GM12892 (cell line): ENCODE results near the gene ATP1B3.

Source experiments
- DNase-seq: peaks from one replicate; pipeline ENCODE4 v3.0.0; 2011; ENCODE audit not compliant: insufficient read length
- FAIRE-seq: peaks from 2 replicates; lab custom pipeline; 2011; peaks lifted over from hg19 to GRCh38; lab: Jason Lieb, UNC
- POLR2A ChIP-seq: IDR thresholded peaks from 2 replicates; pipeline ENCODE4 v1.6.1; 2011; ENCODE audit warnings: low read depth, low read length, control low read depth
- POLR2AphosphoS5 ChIP-seq: IDR thresholded peaks from 2 replicates; pipeline ENCODE4 v1.6.1; 2011; ENCODE audit warnings: low read depth, low read length, control low read depth
- TAF1 ChIP-seq: IDR thresholded peaks from 2 replicates; pipeline ENCODE4 v1.6.1; 2011; ENCODE audit warnings: low read depth, mild to moderate bottlenecking, control low read depth, low read length, borderline replicate concordance

ATP1B3 gene

DNA sequence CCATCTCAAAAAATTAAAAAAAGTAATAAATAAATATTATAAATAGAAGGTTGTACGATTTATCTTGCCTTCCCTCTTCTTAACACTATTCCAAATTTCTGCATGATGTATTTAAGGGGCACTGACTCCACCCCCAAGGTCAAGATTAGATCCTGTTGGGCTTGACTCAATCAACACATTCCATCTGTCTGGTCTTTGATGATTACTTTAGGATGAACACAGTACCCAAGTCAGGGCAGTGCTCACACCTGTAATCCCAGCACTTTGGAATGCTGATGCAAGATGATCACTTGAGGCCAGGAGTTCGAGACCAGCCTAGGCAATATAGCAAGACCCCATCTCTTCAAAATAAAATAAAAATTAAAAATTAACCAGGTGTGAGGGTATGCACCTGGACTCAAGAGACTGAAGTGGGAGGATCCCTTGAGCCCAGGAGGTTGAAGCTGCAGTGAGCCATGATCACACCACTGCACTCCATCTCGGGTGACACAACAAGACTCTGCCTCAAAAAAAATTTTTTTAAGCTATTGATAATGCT lies 14.1 kb upstream of the ATP1B3 start:
- TF ChIP-seq POLR2A (no peak), TAF1 (no peak), POLR2AphosphoS5 (no peak)
- DNase-seq: no peak
- FAIRE-seq: no peak

DNA sequence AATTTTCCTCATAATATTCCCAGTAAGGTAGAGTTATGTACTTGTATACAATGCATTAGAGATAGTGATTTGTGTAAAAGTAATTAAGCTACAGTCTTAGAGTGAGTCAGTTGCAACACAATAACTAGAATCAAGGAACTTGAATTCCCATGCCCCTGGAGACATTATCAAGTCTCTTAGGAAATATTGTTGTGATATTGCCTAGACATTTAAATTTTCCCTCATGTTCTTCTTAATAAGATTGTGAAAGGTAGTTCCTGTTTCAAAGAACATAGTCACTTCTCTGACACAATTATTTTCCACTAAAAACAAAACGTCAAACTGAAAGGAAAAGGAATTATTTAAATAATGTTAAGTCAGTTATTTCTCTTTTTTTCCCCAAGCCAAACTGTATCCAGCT lies 13.0 kb upstream of the ATP1B3 start:
- FAIRE-seq: no peak
- DNase-seq: no peak
- TF ChIP-seq POLR2AphosphoS5: no peak

DNA sequence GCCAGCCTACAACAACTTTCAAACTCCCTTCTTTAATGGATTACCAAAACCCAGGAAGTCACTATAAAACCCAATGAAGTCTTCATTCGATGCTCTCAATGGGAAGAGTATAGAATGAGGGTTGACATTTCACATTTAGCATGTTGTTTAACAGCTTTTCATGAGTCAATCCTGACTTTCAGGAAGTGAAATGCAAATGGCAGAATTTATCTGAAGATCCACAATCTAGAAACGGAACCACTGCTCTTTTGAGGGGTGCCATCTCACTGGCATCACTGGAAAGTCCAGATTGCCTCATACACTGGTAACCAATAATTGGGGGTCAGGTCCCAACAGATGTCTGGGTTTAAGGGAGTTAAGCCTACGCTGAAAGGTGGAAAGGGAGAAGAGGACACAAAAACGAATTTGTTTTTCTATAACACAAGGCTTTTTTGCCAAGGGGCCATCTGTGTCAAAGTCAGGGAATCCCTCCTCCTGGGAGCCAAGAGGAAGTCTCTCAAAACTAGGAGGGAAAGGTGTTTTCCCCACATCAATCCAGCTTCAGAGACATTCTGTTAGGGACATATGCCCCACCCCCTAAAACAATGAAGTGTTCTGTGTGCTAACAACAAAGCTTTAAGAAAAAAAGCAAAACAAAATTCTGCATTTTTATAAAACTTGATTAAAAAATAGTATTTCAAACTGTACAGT lies 12.0 kb upstream of the ATP1B3 start:
- TF ChIP-seq TAF1 (no peak), POLR2AphosphoS5 (no peak), POLR2A (no peak)
- FAIRE-seq (no peak), DNase-seq (no peak)

DNA sequence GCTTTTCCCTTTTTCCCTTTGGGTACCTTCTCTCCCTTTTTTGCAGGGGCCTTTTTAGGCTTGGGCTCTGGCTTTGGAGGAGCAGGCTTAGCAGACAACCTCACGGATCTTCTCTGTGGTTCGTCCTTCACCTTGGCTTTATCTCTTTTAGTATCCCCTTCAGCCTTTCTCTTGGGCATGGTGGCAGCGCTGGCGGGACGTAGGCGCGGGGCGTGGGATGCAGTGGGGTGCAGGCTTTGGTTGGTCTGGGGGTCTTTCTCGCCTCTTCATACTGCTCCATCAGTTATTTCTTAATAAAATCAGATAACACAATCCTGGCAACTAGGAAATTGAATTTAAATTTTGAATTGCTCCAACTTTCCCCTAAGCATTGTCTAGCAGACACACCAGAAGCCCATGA lies 11.3 kb upstream of the ATP1B3 start:
- DNase-seq (no peak), FAIRE-seq (no peak)
- TF ChIP-seq TAF1 (no peak), POLR2AphosphoS5 (no peak), POLR2A (no peak)

DNA sequence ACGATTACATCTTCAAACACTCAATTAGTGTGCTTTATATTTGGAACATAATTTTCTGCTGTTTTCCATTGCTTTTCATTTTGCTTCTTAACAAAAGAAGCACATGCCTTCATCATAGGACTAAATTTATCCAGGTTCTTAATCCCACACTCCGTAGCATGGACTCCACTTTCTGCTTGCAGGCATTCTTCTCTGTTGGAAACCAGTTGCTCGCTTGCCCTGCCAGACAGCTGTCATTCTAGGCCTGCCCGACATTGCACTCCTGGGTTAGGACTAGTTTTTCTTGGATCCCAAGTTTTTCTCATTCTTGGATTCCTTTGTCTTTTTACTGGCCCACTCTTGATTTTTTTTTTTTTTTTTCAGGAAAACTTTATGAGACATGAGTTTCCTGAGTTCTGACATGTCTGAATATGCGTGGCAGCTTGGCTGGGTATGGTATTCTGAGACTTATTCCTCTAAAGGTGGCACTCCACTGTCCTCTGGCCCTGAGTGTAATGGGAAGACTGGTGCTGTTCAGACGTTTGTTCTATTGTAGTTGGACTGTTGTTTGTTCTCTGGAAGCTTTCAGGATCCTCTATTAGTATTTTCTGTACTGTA lies 6.3 kb upstream of the ATP1B3 start:
- DNase-seq: no peak
- TF ChIP-seq TAF1 (no peak), POLR2AphosphoS5 (no peak), POLR2A (no peak)
- FAIRE-seq: no peak

DNA sequence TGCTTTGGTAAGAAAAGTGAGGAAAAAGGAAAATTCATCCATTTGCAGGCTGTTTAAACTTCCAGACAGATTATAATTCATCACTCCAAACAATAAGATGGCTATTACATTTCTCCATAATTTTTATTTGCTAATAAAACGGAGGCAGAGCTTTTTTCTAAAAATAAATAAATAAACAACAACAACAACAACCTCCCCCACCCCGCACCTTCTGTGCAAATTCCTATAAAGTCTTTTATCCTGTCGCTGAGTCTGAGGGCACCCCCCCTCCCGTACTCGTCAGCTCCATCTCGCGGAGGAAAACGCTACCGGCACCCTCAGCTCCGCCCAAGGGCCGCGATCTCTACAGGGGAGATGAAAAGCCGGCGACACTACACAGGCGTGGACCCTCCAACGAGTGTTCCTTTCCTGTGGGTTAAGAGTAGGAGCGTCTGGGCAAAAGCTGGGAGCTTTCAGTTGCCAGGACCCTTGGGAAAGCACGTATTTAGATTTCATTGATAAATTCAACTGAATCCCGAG lies 1.0 kb upstream of the ATP1B3 start:
- FAIRE-seq: peak; percentile 73
- DNase-seq: peak; percentile 66
- TF ChIP-seq POLR2A: no peak
- TF ChIP-seq TAF1: no peak
- no peak for TF ChIP-seq POLR2AphosphoS5

DNA sequence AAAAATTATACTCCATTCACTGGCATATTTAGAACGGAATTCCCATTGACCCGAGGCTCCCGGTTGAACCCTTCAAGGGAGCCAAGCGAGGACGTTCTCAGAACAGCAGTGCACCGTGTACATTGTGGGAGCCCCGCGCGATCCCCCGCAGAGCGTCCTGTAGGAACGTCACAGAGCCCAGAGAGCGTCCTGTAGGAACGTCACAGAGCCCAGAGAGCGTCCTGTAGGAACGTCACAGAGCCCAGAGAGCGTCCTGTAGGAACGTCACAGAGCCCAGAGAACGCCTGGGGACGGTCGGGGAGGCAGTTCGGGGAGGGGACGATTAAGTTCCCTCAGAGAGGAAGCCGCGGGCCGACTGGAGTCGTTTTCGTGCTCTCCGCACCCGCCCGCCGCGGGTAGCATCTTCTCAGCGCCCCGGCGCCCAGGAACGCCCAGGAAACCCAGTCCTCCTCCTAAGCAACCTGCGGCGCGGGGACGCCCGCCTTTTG lies 506 bp upstream of the ATP1B3 start:
- no peak for TF ChIP-seq POLR2A
- TF ChIP-seq POLR2AphosphoS5: no peak
- no peak for TF ChIP-seq TAF1
- DNase-seq (no peak), FAIRE-seq (no peak)

DNA sequence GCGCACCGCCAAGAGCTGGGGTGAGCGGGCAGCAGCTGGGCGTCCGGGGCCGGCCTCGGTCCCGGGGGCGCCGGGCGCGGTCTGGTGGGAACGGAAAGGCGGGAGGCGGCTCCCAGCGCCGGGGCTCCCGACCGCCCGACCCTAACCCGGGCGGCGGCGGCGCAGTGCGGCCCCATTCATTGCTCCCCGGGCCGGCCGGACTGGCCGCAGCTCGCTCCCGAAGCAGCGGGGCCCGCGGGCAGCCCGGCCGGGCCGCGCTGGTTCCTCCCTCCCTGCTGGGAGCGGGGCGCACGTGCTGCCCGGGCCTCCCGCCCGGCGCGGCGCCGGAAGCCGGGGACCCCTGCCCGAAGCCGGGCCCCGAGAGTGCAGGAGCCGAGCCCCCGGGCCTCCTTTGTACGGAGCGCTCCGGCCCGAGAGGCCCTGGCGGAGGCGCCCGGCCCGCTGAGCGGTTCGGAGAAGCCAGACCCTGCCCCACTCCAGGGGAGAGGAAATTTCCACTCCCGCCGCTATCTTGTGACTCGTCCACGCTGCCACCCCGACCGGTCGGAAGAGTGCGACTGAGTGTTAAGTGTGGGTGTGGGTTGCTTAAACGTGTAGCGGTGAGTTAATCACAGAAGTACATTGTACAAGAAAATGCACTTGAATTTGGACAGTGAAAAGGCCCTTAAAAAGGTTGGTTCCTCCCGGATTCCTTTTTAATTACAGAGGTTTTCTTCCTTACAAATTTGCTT lies 613 bp downstream of the ATP1B3 start:
- DNase-seq: peak; percentile 15
- peak; percentile 68 for FAIRE-seq
- TF ChIP-seq TAF1 (no peak), POLR2AphosphoS5 (no peak), POLR2A (no peak)

DNA sequence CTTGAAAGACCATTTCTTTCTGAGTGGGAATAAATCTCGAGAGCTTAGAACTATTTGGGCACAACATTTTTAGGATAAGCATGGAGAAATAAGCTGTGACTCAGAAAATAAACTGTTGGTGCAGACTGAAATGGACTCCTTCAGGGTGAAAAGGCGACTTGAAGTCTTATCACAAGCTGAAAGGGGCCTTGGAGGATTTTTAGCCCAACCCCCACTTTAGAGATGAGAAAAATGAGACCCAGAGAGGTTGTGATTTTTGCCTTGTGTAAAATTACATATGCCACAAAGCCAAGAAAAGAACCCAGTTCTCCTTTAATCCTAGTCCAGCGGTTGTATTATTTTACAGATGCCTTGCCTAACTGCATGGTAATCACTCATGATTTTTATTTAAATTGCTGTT lies 1.5 kb downstream of the ATP1B3 start:
- no peak for DNase-seq
- no peak for FAIRE-seq
- TF ChIP-seq POLR2AphosphoS5 (no peak), TAF1 (no peak), POLR2A (no peak)

DNA sequence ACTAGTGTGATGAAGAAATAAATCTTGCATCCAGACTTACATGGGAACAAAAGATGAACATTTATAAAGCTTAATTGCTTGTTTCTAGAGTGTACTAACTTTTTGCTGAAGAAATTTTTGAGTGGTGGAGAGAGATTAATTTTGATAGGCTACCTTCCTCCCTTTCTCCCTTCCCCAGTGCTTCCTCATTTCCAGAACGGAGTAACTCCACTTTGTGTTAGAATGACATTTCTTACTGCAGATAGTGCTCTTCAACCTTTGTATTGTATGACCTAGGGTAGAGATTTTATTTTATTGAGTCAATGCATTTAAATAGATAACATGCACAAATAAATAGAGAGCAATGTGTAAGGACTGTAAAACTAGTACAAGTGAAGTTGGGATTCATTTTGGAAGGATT lies 1.9 kb downstream of the ATP1B3 start:
- TF ChIP-seq TAF1 (no peak), POLR2AphosphoS5 (no peak), POLR2A (no peak)
- DNase-seq (no peak), FAIRE-seq (no peak)

DNA sequence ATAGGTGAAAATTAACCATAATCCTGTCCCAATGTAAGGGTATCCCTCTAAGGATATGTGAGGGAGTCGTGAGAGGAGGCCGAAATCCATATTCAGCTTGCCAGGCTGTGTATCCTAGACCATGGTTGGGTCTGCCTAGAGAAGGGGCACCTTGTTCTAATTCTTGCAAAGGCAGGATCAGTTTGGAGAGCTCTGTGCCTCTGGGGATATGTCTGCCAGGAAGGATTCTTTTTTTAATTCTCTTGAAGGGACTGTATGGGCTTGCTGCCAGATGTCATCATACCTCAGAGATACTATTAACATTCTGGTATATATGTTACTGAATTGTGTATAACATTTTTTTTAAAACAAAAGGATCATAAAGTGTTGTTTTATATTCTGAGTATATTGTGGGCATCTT lies 2.4 kb downstream of the ATP1B3 start:
- TF ChIP-seq POLR2AphosphoS5: no peak
- no peak for TF ChIP-seq POLR2A
- no peak for TF ChIP-seq TAF1
- no peak for DNase-seq
- FAIRE-seq: no peak

DNA sequence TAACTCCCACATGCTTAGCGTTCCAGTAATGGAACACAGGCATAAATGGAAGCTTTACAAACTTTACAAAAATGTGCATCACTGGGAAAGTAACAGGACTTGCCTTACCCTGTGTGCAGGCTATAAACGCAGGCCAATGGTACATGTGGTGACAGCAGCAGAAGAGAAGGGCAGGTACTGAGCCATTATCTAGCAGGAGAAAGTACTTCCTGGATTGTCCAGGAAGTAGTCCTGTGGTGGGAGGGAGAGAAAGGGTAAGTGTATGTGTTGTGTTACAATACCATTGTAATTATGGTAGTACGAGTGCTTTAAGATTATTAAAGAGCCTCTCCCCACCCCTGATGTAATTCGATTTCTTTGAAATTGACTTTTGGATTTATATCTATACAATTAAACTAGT lies 5.3 kb downstream of the ATP1B3 start:
- TF ChIP-seq POLR2AphosphoS5: no peak
- DNase-seq (no peak), FAIRE-seq (no peak)
